Thoracic aorta (tissue), 2 donors: ENCODE measurements around the gene CDO1. TPM values are rescaled to one million over a fixed set of nuclear protein-coding genes. Genes with fewer than 3 reads are reported as not detected.

Experiments
- ATAC-seq: fragments of 150-250 bp; one replicate; pipeline ENCODE4 v1.8.0; 2017; ENCODE audit warnings: low read depth; ENCODE audit not compliant: insufficient number of reproducible peaks, low FRiP score
- DNase-seq: peaks from one replicate; pipeline ENCODE4 v3.0.0-alpha.2; 2020; ENCODE audit warnings: low spot score
- H3K27ac ChIP-seq, 2 donors: fragments of 200-600 bp; sonication (generic); 1 replicate in 1 of 2; 2 replicates in 1 of 2; pipeline ENCODE4 v1.5.1; 2016; ENCODE audit warnings: mild to moderate bottlenecking in 2 of 2, moderate library complexity in 2 of 2
- H3K27me3 ChIP-seq: fragments of 200-600 bp; sonication (generic); replicated peaks from 2 replicates; pipeline ENCODE4 v1.6.0; 2016; ENCODE audit warnings: mild to moderate bottlenecking; ENCODE audit not compliant: insufficient read depth
- H3K36me3 ChIP-seq: fragments of 200-600 bp; sonication (generic); one replicate; pipeline ENCODE4 v1.5.1; 2016
- H3K4me1 ChIP-seq, 2 donors: fragments of 200-600 bp; sonication (generic); 1 replicate in 1 of 2; 2 replicates in 1 of 2; pipeline versions ENCODE4 v1.5.1 to v1.6.0; 2016; ENCODE audit warnings: low read depth in 2 of 2, mild to moderate bottlenecking in 1 of 2; ENCODE audit not compliant: control insufficient read depth in 1 of 2
- H3K4me3 ChIP-seq: fragments of 200-600 bp; sonication (generic); 2 replicates; pipeline ENCODE4 v1.5.1; 2016; ENCODE audit warnings: mild to moderate bottlenecking
- H3K9me3 ChIP-seq: fragments of 200-600 bp; sonication (generic); 2 replicates; pipeline ENCODE4 v1.5.1; 2016
- CTCF ChIP-seq: fragments of 200-600 bp; sonication (generic); IDR thresholded peaks from one replicate; pipeline ENCODE4 v1.5.1; 2019; ENCODE audit warnings: antibody characterized with exemption
- total RNA-seq, 2 donors: library from RNA; depleted of rRNA; stranded (reverse); fragments of >200 nt; gene quantifications; one replicate each; pipeline versions ENCODE4 v1.1.0 to v1.2.3, GENCODE V29; 2016

Gene CDO1
- total RNA-seq, 2 donors from 2014 or later, result 70.7 to 132 TPM

- peak overlapping the region in 1 of 2 donors; percentile 20 for H3K27ac ChIP-seq
- H3K9me3 ChIP-seq, result no peaks in the 10 kb centered on the region
- no peaks in the 10 kb centered on the region for H3K27me3 ChIP-seq
- ATAC-seq (no peak), DNase-seq (no peak)
- peaks cover 31 to 56% of the 10 kb centered on the region in 2 donors for H3K4me1 ChIP-seq
- no peaks in the 10 kb centered on the region for H3K36me3 ChIP-seq
- no peak for TF ChIP-seq CTCF
- no peak overlapping the region for H3K4me3 ChIP-seq
Observed at GRCh38 chr5:115855959-115856358, 39.5 kb upstream of the CDO1 start.

- peaks cover 32 to 57% of the 10 kb centered on the region in 2 donors for H3K4me1 ChIP-seq
- TF ChIP-seq CTCF, result no peak
- DNase-seq, result no peak
- no peak overlapping the region for H3K4me3 ChIP-seq
- ATAC-seq, result no peak
- no peaks in the 10 kb centered on the region for H3K36me3 ChIP-seq
- H3K9me3 ChIP-seq, result no peaks in the 10 kb centered on the region
- H3K27me3 ChIP-seq, result no peaks in the 10 kb centered on the region
- H3K27ac ChIP-seq, result no peak overlapping the region
Observed at GRCh38 chr5:115854139-115854538, 37.7 kb upstream of the CDO1 start.

GRCh38 chr5:115850744-115851416 lies 34.4 kb upstream of the CDO1 start:
- no peaks in the 10 kb centered on the region for H3K36me3 ChIP-seq
- H3K4me1 ChIP-seq, result peaks cover 9 to 33% of the 10 kb centered on the region in 2 donors
- H3K4me3 ChIP-seq, result peak overlapping the region; percentile 31
- ATAC-seq (no peak), DNase-seq (no peak)
- no peaks in the 10 kb centered on the region for H3K27me3 ChIP-seq
- no peaks in the 10 kb centered on the region for H3K9me3 ChIP-seq
- H3K27ac ChIP-seq, result peak overlapping the region; percentile 27 to 36
- no peak for TF ChIP-seq CTCF

- Histone ChIP-seq H3K4me1 (peaks cover 10 to 40% of the 10 kb centered on the region in 2 donors), H3K4me3 (no peak overlapping the region), H3K36me3 (no peaks in the 10 kb centered on the region), H3K27ac (no peak overlapping the region), H3K9me3 (no peaks in the 10 kb centered on the region), H3K27me3 (no peaks in the 10 kb centered on the region)
- TF ChIP-seq CTCF, result no peak
- DNase-seq, result no peak
- no peak for ATAC-seq
Observed at GRCh38 chr5:115849258-115849798, 32.9 kb upstream of the CDO1 start.

GRCh38 chr5:115847290-115847689 lies 30.8 kb upstream of the CDO1 start:
- no peaks in the 10 kb centered on the region for H3K9me3 ChIP-seq
- no peaks in the 10 kb centered on the region for H3K27me3 ChIP-seq
- H3K4me3 ChIP-seq, result no peak overlapping the region
- no peak overlapping the region for H3K27ac ChIP-seq
- H3K4me1 ChIP-seq, result peaks cover 16 to 53% of the 10 kb centered on the region in 2 donors
- TF ChIP-seq CTCF, result no peak
- no peak for DNase-seq
- no peak for ATAC-seq
- no peaks in the 10 kb centered on the region for H3K36me3 ChIP-seq
